Astrocyte (in vitro differentiated cells and primary cell): ENCODE results near the gene SCAMP1. TPM values are rescaled to one million over a fixed set of nuclear protein-coding genes. Genes with fewer than 3 reads are reported as not detected.
"Not testable (repeated sequence)": the region's sequence is repeated elsewhere in the genome, so short reads cannot be mapped to it uniquely, and the experiment has no call there.

Experiments used
- DNase-seq: peaks from one replicate; pipeline ENCODE4 v3.0.0-alpha.2; 2010; ENCODE audit warnings: low read depth
- FAIRE-seq: peaks from 2 replicates; lab custom pipeline; 2011; peaks lifted over from hg19 to GRCh38; lab: Jason Lieb, UNC
- H2AFZ ChIP-seq: 2 replicates; pipeline ENCODE4 v1.6.0; 2012; ENCODE audit warnings: low read depth, low read length, inconsistent platforms
- H3K27ac ChIP-seq: 2 replicates; pipeline ENCODE4 v1.5.1; 2011; ENCODE audit warnings: low read depth, low read length, inconsistent platforms
- H3K27me3 ChIP-seq: 2 replicates; pipeline ENCODE4 v1.6.0; 2011; ENCODE audit warnings: low read length, inconsistent platforms; ENCODE audit not compliant: insufficient read depth
- H3K36me3 ChIP-seq: 2 replicates; pipeline ENCODE4 v1.5.1; 2011; ENCODE audit warnings: low read length, inconsistent platforms; ENCODE audit not compliant: insufficient read depth
- H3K4me1 ChIP-seq: 2 replicates; pipeline ENCODE4 v1.5.1; 2011; ENCODE audit warnings: low read length, inconsistent platforms; ENCODE audit not compliant: insufficient read depth
- H3K4me2 ChIP-seq: 2 replicates; pipeline ENCODE4 v1.6.0; 2012; ENCODE audit warnings: low read length, inconsistent platforms
- H3K4me3 ChIP-seq: 2 replicates; pipeline ENCODE4 v1.5.1; 2011; ENCODE audit warnings: low read depth, mild to moderate bottlenecking, low read length, inconsistent platforms; ENCODE audit not compliant: insufficient read depth
- H3K79me2 ChIP-seq: 2 replicates; pipeline ENCODE4 v1.6.0; 2012; ENCODE audit warnings: mild to moderate bottlenecking, low read length, inconsistent platforms; ENCODE audit not compliant: insufficient read depth
- H3K9ac ChIP-seq: 2 replicates; pipeline ENCODE4 v1.6.0; 2012; ENCODE audit warnings: mild to moderate bottlenecking, low read length, inconsistent platforms
- H3K9me3 ChIP-seq: 2 replicates; pipeline ENCODE4 v1.5.1; 2012; ENCODE audit warnings: low read depth, mild to moderate bottlenecking, low read length, inconsistent platforms; ENCODE audit not compliant: insufficient read depth
- H4K20me1 ChIP-seq: 2 replicates; pipeline ENCODE4 v1.6.0; 2012; ENCODE audit warnings: low read length, inconsistent platforms; ENCODE audit not compliant: insufficient read depth
- H3K27ac Mint-ChIP-seq: one replicate; pipeline ENCODE4 v1.8.0; 2021; ENCODE audit warnings: mild to moderate bottlenecking, mixed read lengths; ENCODE audit not compliant: unreplicated experiment
- H3K27me3 Mint-ChIP-seq: one replicate; pipeline ENCODE4 v1.8.0; 2021; ENCODE audit warnings: low read depth, mixed read lengths; ENCODE audit not compliant: unreplicated experiment
- H3K36me3 Mint-ChIP-seq: one replicate; pipeline ENCODE4 v1.8.0; 2021; ENCODE audit warnings: low read depth, mixed read lengths; ENCODE audit not compliant: unreplicated experiment
- H3K4me1 Mint-ChIP-seq: one replicate; pipeline ENCODE4 v1.8.0; 2021; ENCODE audit warnings: low read depth, mixed read lengths; ENCODE audit not compliant: unreplicated experiment
- H3K4me3 Mint-ChIP-seq: one replicate; pipeline ENCODE4 v1.8.0; 2021; ENCODE audit warnings: mild to moderate bottlenecking, moderate library complexity, mixed read lengths; ENCODE audit not compliant: unreplicated experiment
- H3K9me3 Mint-ChIP-seq: one replicate; pipeline ENCODE4 v1.8.0; 2021; ENCODE audit warnings: mild to moderate bottlenecking, mixed read lengths; ENCODE audit not compliant: unreplicated experiment
- CTCF ChIP-seq: IDR thresholded peaks from 2 replicates; pipeline ENCODE4 v1.5.1; 2011; ENCODE audit warnings: low read depth, mild to moderate bottlenecking, inconsistent platforms, low read length, moderate library complexity; ENCODE audit not compliant: insufficient read depth
- EZH2 ChIP-seq: IDR thresholded peaks from 2 replicates; pipeline ENCODE4 v1.6.1; 2012; ENCODE audit warnings: mild to moderate bottlenecking, low read length, inconsistent platforms; ENCODE audit not compliant: insufficient read depth
- total RNA-seq: library from RNA; stranded (reverse); gene quantifications from 2 replicates; pipeline ENCODE4 v1.2.1, GENCODE V29; 2021

SCAMP1 gene
- total RNA-seq, 1 donor from 2014 or later = 52.6 TPM

DNA sequence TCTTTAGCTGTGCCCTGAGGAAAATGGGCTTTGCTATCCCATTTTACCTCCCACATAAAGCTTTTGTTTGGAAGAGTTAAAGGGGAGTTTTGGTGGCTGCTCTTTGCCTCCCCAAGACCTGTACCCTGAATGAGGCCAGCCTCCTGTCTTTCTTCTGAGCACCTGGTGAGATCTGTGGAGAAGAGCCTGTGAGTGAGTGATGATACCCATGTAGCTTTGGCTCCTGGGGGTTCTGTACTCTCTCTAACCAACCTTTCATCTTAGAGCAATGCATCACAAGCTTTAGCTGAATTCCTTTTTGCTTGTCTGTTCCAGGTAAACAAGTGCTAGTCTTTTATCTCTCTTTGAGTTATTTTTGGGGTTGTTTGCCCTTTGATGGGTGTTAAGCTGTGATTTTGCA is 73.6 kb downstream of the SCAMP1 start:
- H3K4me3 ChIP-seq = no peak overlapping the region
- FAIRE-seq = no peak
- no peaks in the 10 kb centered on the region for H3K36me3 ChIP-seq
- H3K36me3 Mint-ChIP-seq = peaks cover 18% of the 10 kb centered on the region
- no peaks in the 10 kb centered on the region for H3K79me2 ChIP-seq
- peaks cover 5% of the 10 kb centered on the region for H3K9me3 Mint-ChIP-seq
- no peaks in the 10 kb centered on the region for H3K9me3 ChIP-seq
- no peak overlapping the region for H3K27ac Mint-ChIP-seq
- H3K27me3 Mint-ChIP-seq = no peaks in the 10 kb centered on the region
- no peak overlapping the region for H3K4me2 ChIP-seq
- H3K4me1 ChIP-seq = no peaks in the 10 kb centered on the region
- no peak for DNase-seq
- H3K27me3 ChIP-seq = no peaks in the 10 kb centered on the region
- no peak overlapping the region for H3K27ac ChIP-seq
- H3K4me3 Mint-ChIP-seq = no peak overlapping the region
- TF ChIP-seq EZH2 = no peak
- TF ChIP-seq CTCF = no peak
- H4K20me1 ChIP-seq = peaks cover 5% of the 10 kb centered on the region
- no peak overlapping the region for H3K9ac ChIP-seq
- H3K4me1 Mint-ChIP-seq = peaks cover 7% of the 10 kb centered on the region
- H2AFZ ChIP-seq = no peak overlapping the region

- no peak for TF ChIP-seq EZH2
- TF ChIP-seq CTCF = no peak
- H3K36me3 Mint-ChIP-seq = peaks cover 12% of the 10 kb centered on the region
Observed at GRCh38 chr5:78447775-78448424, 87.5 kb downstream of the SCAMP1 start.

DNA sequence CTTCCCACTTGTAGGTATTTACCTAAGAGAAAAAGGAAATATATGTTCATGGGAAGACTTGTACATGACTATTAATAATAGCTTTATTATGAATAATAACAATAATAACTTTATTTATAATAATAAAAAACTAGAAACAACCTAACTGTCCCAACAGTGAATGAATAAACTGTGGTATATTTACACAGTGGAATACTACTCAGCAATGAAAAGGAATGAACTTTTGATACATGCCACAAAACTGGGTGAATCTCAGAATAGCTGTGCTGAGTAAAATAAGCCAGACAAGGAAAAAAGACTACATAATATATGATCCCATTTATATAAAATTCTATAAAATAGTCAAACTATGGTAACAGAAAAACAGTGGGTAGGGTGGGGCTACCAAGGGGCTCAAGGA is 88.7 kb downstream of the SCAMP1 start:
- Histone ChIP-seq H2AFZ (no peak overlapping the region), H3K27ac (no peak overlapping the region), H4K20me1 (no peaks in the 10 kb centered on the region), H3K27me3 (no peaks in the 10 kb centered on the region), H3K79me2 (no peaks in the 10 kb centered on the region), H3K4me2 (no peak overlapping the region), H3K4me1 (no peaks in the 10 kb centered on the region), H3K36me3 (no peaks in the 10 kb centered on the region), H3K9ac (no peak overlapping the region), H3K9me3 (no peaks in the 10 kb centered on the region), H3K4me3 (no peak overlapping the region)
- no peak overlapping the region for H3K27ac Mint-ChIP-seq
- H3K36me3 Mint-ChIP-seq = peaks cover 12% of the 10 kb centered on the region
- H3K4me1 Mint-ChIP-seq = no peaks in the 10 kb centered on the region
- H3K9me3 Mint-ChIP-seq = no peaks in the 10 kb centered on the region
- no peak overlapping the region for H3K4me3 Mint-ChIP-seq
- DNase-seq = no peak
- no peaks in the 10 kb centered on the region for H3K27me3 Mint-ChIP-seq
- TF ChIP-seq EZH2 = no peak
- TF ChIP-seq CTCF = no peak
- no peak for FAIRE-seq

More at GRCh38 chr5:78447775-78448424, 87.5 kb downstream of the SCAMP1 start:
- H3K9ac ChIP-seq = no peak overlapping the region
- H3K27me3 Mint-ChIP-seq = no peaks in the 10 kb centered on the region
- no peaks in the 10 kb centered on the region for H3K36me3 ChIP-seq
- no peaks in the 10 kb centered on the region for H3K4me1 Mint-ChIP-seq
- H4K20me1 ChIP-seq = no peaks in the 10 kb centered on the region
- no peaks in the 10 kb centered on the region for H3K9me3 ChIP-seq
- FAIRE-seq (no peak), DNase-seq (no peak)
- H3K4me1 ChIP-seq = no peaks in the 10 kb centered on the region
- no peak overlapping the region for H2AFZ ChIP-seq
- H3K4me2 ChIP-seq = no peak overlapping the region
- H3K79me2 ChIP-seq = no peaks in the 10 kb centered on the region
- H3K9me3 Mint-ChIP-seq = no peaks in the 10 kb centered on the region
- no peak overlapping the region for H3K27ac Mint-ChIP-seq
- no peak overlapping the region for H3K27ac ChIP-seq
- H3K4me3 Mint-ChIP-seq = no peak overlapping the region
- H3K27me3 ChIP-seq = no peaks in the 10 kb centered on the region
- no peak overlapping the region for H3K4me3 ChIP-seq

- H3K27me3 Mint-ChIP-seq, H3K79me2 ChIP-seq, H3K9me3 ChIP-seq, H4K20me1 ChIP-seq, H3K4me3 Mint-ChIP-seq, H3K27ac ChIP-seq, H3K4me1 Mint-ChIP-seq, H3K27me3 ChIP-seq, FAIRE-seq, H3K4me3 ChIP-seq, H2AFZ ChIP-seq, H3K4me2 ChIP-seq, DNase-seq, H3K4me1 ChIP-seq, H3K9me3 Mint-ChIP-seq, H3K27ac Mint-ChIP-seq, H3K36me3 ChIP-seq, H3K9ac ChIP-seq: not testable (repeated sequence)
- peaks cover 15% of the 10 kb centered on the region for H3K36me3 Mint-ChIP-seq
Observed at GRCh38 chr5:78457507-78457906, 97.1 kb downstream of the SCAMP1 start.
